SK-N-SH treated with all-trans-retinoic acid at 6 μM for 48 hours (cell line): ENCODE results near the gene ZNF644.

ENCODE experiments used
- ATAC-seq: fragments of 200-7000 bp; cut with Tn5 transposase; 3 replicates; pipeline ENCODE4 v1.9.1; 2020; ENCODE audit warnings: mild to moderate bottlenecking, moderate library complexity
- ARNTL ChIP-seq: fragments of 450-650 bp; formaldehyde crosslinking; IDR thresholded peaks from 2 replicates; pipeline ENCODE4 v1.5.0; 2020; ENCODE audit warnings: low read depth, mild to moderate bottlenecking, moderate library complexity, borderline replicate concordance
- CREB5 ChIP-seq: fragments of 250-450 bp; sonication (Bioruptor Pico); IDR thresholded peaks from 2 replicates; pipeline ENCODE4 v1.5.1; 2020; ENCODE audit warnings: low read depth, mild to moderate bottlenecking, moderate library complexity
- CSRNP3 ChIP-seq: fragments of 250-450 bp; sonication (Bioruptor Pico); IDR thresholded peaks from 2 replicates; pipeline ENCODE4 v1.5.1; 2021; ENCODE audit warnings: mild to moderate bottlenecking, moderate library complexity
- ESRRG ChIP-seq: fragments of 250-450 bp; sonication (Bioruptor Pico); IDR thresholded peaks from 2 replicates; pipeline ENCODE4 v1.6.1; 2021; ENCODE audit warnings: mild to moderate bottlenecking
- GLIS3 ChIP-seq: fragments of 250-450 bp; sonication (Bioruptor Pico); IDR thresholded peaks from 2 replicates; pipeline ENCODE4 v1.5.0; 2020; ENCODE audit warnings: mild to moderate bottlenecking, moderate library complexity
- OSR1 ChIP-seq: fragments of 250-450 bp; sonication (Bioruptor Pico); IDR thresholded peaks from 2 replicates; pipeline ENCODE4 v1.8.0; 2022; ENCODE audit warnings: moderate library complexity, mild to moderate bottlenecking, inconsistent platforms
- PATZ1 ChIP-seq: fragments of 250-450 bp; sonication (Bioruptor Pico); IDR thresholded peaks from 2 replicates; pipeline ENCODE4 v1.8.0; 2020; ENCODE audit warnings: mild to moderate bottlenecking, moderate library complexity, borderline replicate concordance
- RARB ChIP-seq: fragments of 250-450 bp; sonication (Bioruptor Pico); IDR thresholded peaks from 2 replicates; pipeline ENCODE4 v1.8.0; 2021; ENCODE audit warnings: mild to moderate bottlenecking, moderate library complexity
- SNAI2 ChIP-seq: fragments of 250-450 bp; sonication (Bioruptor Pico); IDR thresholded peaks from 2 replicates; pipeline ENCODE4 v1.5.0; 2020; ENCODE audit warnings: mild to moderate bottlenecking, moderate library complexity
- TOX ChIP-seq: fragments of 250-450 bp; sonication (Bioruptor Pico); IDR thresholded peaks from 2 replicates; pipeline ENCODE4 v1.8.0; 2021; ENCODE audit warnings: mild to moderate bottlenecking, moderate library complexity, borderline replicate concordance
- TSHZ2 ChIP-seq: fragments of 250-450 bp; sonication (Bioruptor Pico); IDR thresholded peaks from 2 replicates; pipeline ENCODE4 v1.5.0; 2020; ENCODE audit warnings: mild to moderate bottlenecking, moderate library complexity
- ZC3H10 ChIP-seq: fragments of 250-450 bp; sonication (Bioruptor Pico); IDR thresholded peaks from 2 replicates; pipeline ENCODE4 v1.5.1; 2021; ENCODE audit warnings: mild to moderate bottlenecking, moderate library complexity
- ZFP3 ChIP-seq: fragments of 250-450 bp; sonication (Bioruptor Pico); IDR thresholded peaks from 2 replicates; pipeline ENCODE4 v1.5.0; 2020; ENCODE audit warnings: mild to moderate bottlenecking, moderate library complexity
- ZNF565 ChIP-seq: fragments of 450-650 bp; formaldehyde crosslinking; conservative IDR thresholded peaks from 2 replicates; pipeline ENCODE4 v1.5.0; 2020; ENCODE audit warnings: low read depth, mild to moderate bottlenecking, moderate library complexity
- ZNF8 ChIP-seq: fragments of 450-650 bp; formaldehyde crosslinking; IDR thresholded peaks from 2 replicates; pipeline ENCODE4 v1.5.0; 2020; ENCODE audit warnings: mild to moderate bottlenecking, moderate library complexity

The ZNF644 gene

GRCh38 chr1:90996742-90997413 lies 25.0 kb downstream of the ZNF644 start (continued):
- TF ChIP-seq PATZ1 (no peak), CREB5 (CRISPR knock-in tag) (no peak)

DNA sequence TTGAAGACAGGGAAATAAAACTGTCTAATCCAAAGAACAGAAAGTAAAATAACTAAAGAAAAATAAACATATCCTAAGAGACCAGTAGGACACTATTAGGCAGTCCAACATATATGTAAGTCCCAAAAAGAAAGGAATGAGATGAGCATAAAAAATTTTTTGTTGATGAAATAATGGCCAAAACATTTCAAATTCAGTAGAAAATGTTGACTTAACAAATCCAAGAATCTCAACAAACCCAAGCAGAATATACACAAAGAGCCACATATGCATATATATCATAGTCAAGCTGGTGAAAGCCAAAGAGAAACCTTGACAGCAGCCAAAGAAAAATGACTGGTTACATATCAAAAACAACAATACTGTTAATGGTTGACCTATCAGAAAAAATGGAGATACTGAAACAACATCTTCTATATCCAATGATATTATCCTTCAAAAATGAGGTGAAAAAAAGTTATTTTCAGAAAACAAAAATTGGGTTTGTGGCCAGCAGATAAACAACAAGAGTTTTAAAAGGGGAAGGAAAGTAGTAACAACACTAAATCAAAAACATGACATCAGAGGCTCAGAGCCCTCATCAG lies 26.4 kb downstream of the ZNF644 start:
- TF ChIP-seq TSHZ2 (CRISPR knock-in tag) (no peak), GLIS3 (CRISPR knock-in tag) (no peak), ZFP3 (CRISPR knock-in tag) (no peak), CSRNP3 (CRISPR knock-in tag) (no peak), PATZ1 (no peak), TOX (CRISPR knock-in tag) (no peak), CREB5 (CRISPR knock-in tag) (no peak), ZNF8 (CRISPR knock-in tag) (no peak), RARB (no peak), ARNTL (CRISPR knock-in tag) (no peak), ZC3H10 (no peak), OSR1 (CRISPR knock-in tag) (no peak)
- TF ChIP-seq, all 23 proteins: peak for 0
- no peak for ATAC-seq

GRCh38 chr1:90994461-90994860 lies 27.4 kb downstream of the ZNF644 start:
- TF ChIP-seq ZNF8 (CRISPR knock-in tag), result no peak
- TF ChIP-seq ZNF565 (CRISPR knock-in tag), result no peak
- no peak for TF ChIP-seq RARB
- ATAC-seq, result no peak

- TF ChIP-seq SNAI2 (CRISPR knock-in tag) (no peak), ESRRG (CRISPR knock-in tag) (no peak), CSRNP3 (CRISPR knock-in tag) (no peak), TOX (CRISPR knock-in tag) (no peak)
- TF ChIP-seq, all 23 proteins: peak for 0
These were observed 28.6 kb downstream of the ZNF644 start for GRCh38 chr1:90993245-90993644.

More at GRCh38 chr1:90993245-90993644, 28.6 kb downstream of the ZNF644 start:
- ATAC-seq, result no peak
